Choroid plexus epithelial cell (primary cell): ENCODE measurements around the gene ZNF768.
A peak's percentile ranks its signal among the peaks of the same experiment; 100 is the strongest.
"Not testable (repeated sequence)": the region's sequence is repeated elsewhere in the genome, so short reads cannot be mapped to it uniquely, and the experiment has no call there.

Source experiments
- DNase-seq: peaks from one replicate; pipeline ENCODE4 v3.0.0-alpha.2; 2010; ENCODE audit warnings: low read depth
- H3K4me3 ChIP-seq: 2 replicates; pipeline ENCODE4 v1.5.1; 2011; ENCODE audit warnings: low read depth, mild to moderate bottlenecking, control low read depth, low read length, moderate library complexity
- CTCF ChIP-seq: conservative IDR thresholded peaks from 2 replicates; pipeline ENCODE4 v1.5.1; 2011; ENCODE audit warnings: low read depth, mild to moderate bottlenecking, control low read depth, inconsistent platforms, low read length, moderate library complexity

ZNF768 gene

GRCh38 chr16:30523768-30524574 is 2.4 kb downstream of the ZNF768 start:
- TF ChIP-seq CTCF = no peak
- DNase-seq = peak; percentile 71
- H3K4me3 ChIP-seq = no peak overlapping the region

GRCh38 chr16:30522702-30523463 is 3.5 kb downstream of the ZNF768 start:
- H3K4me3 ChIP-seq, DNase-seq: not testable (repeated sequence)

- H3K4me3 ChIP-seq = no peak overlapping the region
- no peak for DNase-seq
- no peak for TF ChIP-seq CTCF
These were observed 4.3 kb downstream of the ZNF768 start for GRCh38 chr16:30521873-30522641.

- DNase-seq = no peak
- no peak overlapping the region for H3K4me3 ChIP-seq
- TF ChIP-seq CTCF = no peak
These were observed 4.9 kb downstream of the ZNF768 start for GRCh38 chr16:30521476-30521872.

GRCh38 chr16:30519120-30520049 is 7.0 kb downstream of the ZNF768 start:
- no peak for DNase-seq
- no peak for TF ChIP-seq CTCF
- no peak overlapping the region for H3K4me3 ChIP-seq

GRCh38 chr16:30518552-30518951 is 7.8 kb downstream of the ZNF768 start:
- DNase-seq = no peak
- H3K4me3 ChIP-seq = no peak overlapping the region
- no peak for TF ChIP-seq CTCF

- no peak for TF ChIP-seq CTCF
- DNase-seq = no peak
- H3K4me3 ChIP-seq = no peak overlapping the region
These were observed 11.1 kb downstream of the ZNF768 start for GRCh38 chr16:30515275-30515674.
